Motor neuron (in vitro differentiated cells): ENCODE data around the gene CISD3. TPM values are rescaled to one million over a fixed set of nuclear protein-coding genes. Genes with fewer than 3 reads are reported as not detected.

Experiments
- ATAC-seq, 8 experiments: fragments of 200-7000 bp; cut with Tn5 transposase; replicated peaks in 6 of 8; 2 replicates each; pipeline ENCODE4 v1.8.0; 2021; ENCODE audit warnings: mild to moderate bottlenecking in 8 of 8, moderate library complexity in 8 of 8
- H3K27ac ChIP-seq, 2 donors: fragments of 250-450 bp; sonication (Bioruptor Pico); 2 replicates each; pipeline ENCODE4 v1.9.0; 2021; ENCODE audit warnings: antibody characterized with exemption in 2 of 2, mild to moderate bottlenecking in 2 of 2, moderate library complexity in 1 of 2
- H3K4me1 ChIP-seq, 2 donors: fragments of 250-450 bp; sonication (Bioruptor Pico); replicated peaks in 1 of 2; 2 replicates each; pipeline ENCODE4 v1.6.1; 2021; ENCODE audit warnings: antibody characterized with exemption in 2 of 2, mild to moderate bottlenecking in 2 of 2, moderate library complexity in 1 of 2
- H3K4me3 ChIP-seq, 5 donors: fragments of 250-450 bp; sonication (Bioruptor Pico); 2 replicates each; pipeline ENCODE4 v1.9.0; 2021; ENCODE audit warnings: antibody characterized with exemption in 5 of 5, mild to moderate bottlenecking in 5 of 5, moderate library complexity in 4 of 5
- WGBS, 10 experiments: fragments of 450-650 bp; shearing (Covaris generic); methylation state at CpG; one replicate each; pipeline ENCODE4 v1.0.0; 2022; 5-methylcytosine and 5-hydroxymethylcytosine counted together
- in situ Hi-C, 9 experiments: fragments of 400-800 bp; cut with MboI; loops; one replicate each; pipeline ENCODE4 v1.15.0; 2021; ENCODE audit warnings: low sequenced_read_pairs in 9 of 9, low pct_unique_long_range_greater_than_20kb in 2 of 9; ENCODE audit not compliant: unreplicated experiment in 9 of 9
- total RNA-seq, 8 experiments: library from RNA; unstranded; fragments of 300-600 nt; gene quantifications; 2 replicates each; pipeline versions ENCODE4 v1.2.3 to v1.2.4, GENCODE V29; 2022

The CISD3 gene
- total RNA-seq, 8 experiments from 2014 or later, result 2.5 to 23.8 (median 6.2) TPM

GRCh38 chr17:38710985-38711384 is 19.2 kb upstream of the CISD3 start:
- ATAC-seq, result no peak
- H3K4me3 ChIP-seq, result no peak overlapping the region
- H3K27ac ChIP-seq, result no peak overlapping the region
- H3K4me1 ChIP-seq, result peaks cover 0 to 6% of the 10 kb centered on the region in 2 donors
- WGBS, 10 experiments, result 47 to 100% (median 75%) methylated on average over 3 to 4 of the region's 5 CpGs; no CpG with 5 or more reads in 6 of the 10 experiments
- in situ Hi-C loops, result no loop called here

- in situ Hi-C loops, result no loop called here
- H3K27ac ChIP-seq, result no peak overlapping the region
- H3K4me1 ChIP-seq, result no peaks in the 10 kb centered on the region
- H3K4me3 ChIP-seq, result no peak overlapping the region
- 61 to 100% (median 80%) methylated on average over 1 to 5 of the region's 26 CpGs; no CpG with 5 or more reads in 7 of the 10 experiments for WGBS, 10 experiments
- peak in 3 of 8 experiments; percentile 6 to 15 (median 8) for ATAC-seq
Measured at GRCh38 chr17:38711792-38712571, 18.2 kb upstream of the CISD3 start.

- in situ Hi-C loops, result no loop called here
- no CpG with 5 or more reads among the region's 10 CpGs for WGBS, 10 experiments
- Histone ChIP-seq H3K4me1 (no peaks in the 10 kb centered on the region), H3K4me3 (no peak overlapping the region), H3K27ac (no peak overlapping the region)
- no peak for ATAC-seq
Measured at GRCh38 chr17:38712593-38712992, 17.5 kb upstream of the CISD3 start.

GRCh38 chr17:38713456-38714075 is 16.6 kb upstream of the CISD3 start:
- no peak overlapping the region for H3K27ac ChIP-seq
- 40 to 100% (median 80%) methylated on average over 1 to 7 of the region's 11 CpGs; no CpG with 5 or more reads in 5 of the 10 experiments for WGBS, 10 experiments
- ATAC-seq, result peak in 1 of 8 experiments; percentile 68
- in situ Hi-C loops, result no loop called here
- H3K4me1 ChIP-seq, result no peaks in the 10 kb centered on the region
- no peak overlapping the region for H3K4me3 ChIP-seq

- ATAC-seq, result no peak
- Histone ChIP-seq H3K4me1 (peaks cover 2 to 10% of the 10 kb centered on the region in 2 donors), H3K27ac (no peak overlapping the region), H3K4me3 (no peak overlapping the region)
- WGBS, 10 experiments, result 17 to 100% (median 83%) methylated on average over 1 to 5 of the region's 9 CpGs
- in situ Hi-C loops, result no loop called here
Measured at GRCh38 chr17:38715216-38715943, 14.8 kb upstream of the CISD3 start.

GRCh38 chr17:38716368-38717005 is 13.7 kb upstream of the CISD3 start:
- ATAC-seq, result no peak
- WGBS, 10 experiments, result 80 to 86% methylated on average over 1 to 8 of the region's 18 CpGs; no CpG with 5 or more reads in 8 of the 10 experiments
- in situ Hi-C loops, result no loop called here
- Histone ChIP-seq H3K4me1 (peaks cover 12 to 13% of the 10 kb centered on the region in 2 donors), H3K27ac (no peak overlapping the region), H3K4me3 (no peak overlapping the region)

GRCh38 chr17:38717139-38717745 is 12.9 kb upstream of the CISD3 start:
- in situ Hi-C loops, result no loop called here
- ATAC-seq, result no peak
- 80 to 92% methylated on average over 2 of the region's 12 CpGs; no CpG with 5 or more reads in 8 of the 10 experiments for WGBS, 10 experiments
- Histone ChIP-seq H3K4me1 (peaks cover 12 to 14% of the 10 kb centered on the region in 2 donors), H3K27ac (no peak overlapping the region), H3K4me3 (no peak overlapping the region)

GRCh38 chr17:38719289-38719942 is 10.7 kb upstream of the CISD3 start:
- in situ Hi-C loops, result no loop called here
- no peak overlapping the region for H3K27ac ChIP-seq
- WGBS, 10 experiments, result 0 to 100% (median 22%) methylated on average over 1 to 3 of the region's 29 CpGs; no CpG with 5 or more reads in 5 of the 10 experiments
- H3K4me1 ChIP-seq, result peaks cover 12 to 14% of the 10 kb centered on the region in 2 donors
- peak in 4 of 8 experiments; percentile 5 to 21 (median 12) for ATAC-seq
- no peak overlapping the region for H3K4me3 ChIP-seq

GRCh38 chr17:38719943-38720641 is 10.0 kb upstream of the CISD3 start:
- Histone ChIP-seq H3K27ac (peak overlapping the region in 1 of 2 donors; percentile 13), H3K4me3 (no peak overlapping the region)

GRCh38 chr17:38720941-38721340 is 9.2 kb upstream of the CISD3 start:
- WGBS, 10 experiments, result 72 to 100% (median 83%) methylated on average over 1 to 5 of the region's 6 CpGs; no CpG with 5 or more reads in 3 of the 10 experiments
- peaks cover 12 to 14% of the 10 kb centered on the region in 2 donors for H3K4me1 ChIP-seq
- in situ Hi-C loops, result no loop called here
- no peak overlapping the region for H3K27ac ChIP-seq
- H3K4me3 ChIP-seq, result no peak overlapping the region
- ATAC-seq, result no peak

More at GRCh38 chr17:38719943-38720641, 10.0 kb upstream of the CISD3 start:
- in situ Hi-C loops, result no loop called here
- ATAC-seq, result peak in 5 of 8 experiments; percentile 5 to 54 (median 50)
- 18 to 20% methylated on average over 2 of the region's 39 CpGs; no CpG with 5 or more reads in 8 of the 10 experiments for WGBS, 10 experiments
- peaks cover 12 to 14% of the 10 kb centered on the region in 2 donors for H3K4me1 ChIP-seq

GRCh38 chr17:38721802-38722201 is 8.3 kb upstream of the CISD3 start:
- in situ Hi-C loops, result no loop called here
- WGBS, 10 experiments, result 50% methylated on average over 2 of the region's 16 CpGs; no CpG with 5 or more reads in 9 of the 10 experiments
- no peak for ATAC-seq
- peaks cover 12 to 14% of the 10 kb centered on the region in 2 donors for H3K4me1 ChIP-seq
- H3K4me3 ChIP-seq, result no peak overlapping the region
- H3K27ac ChIP-seq, result no peak overlapping the region
